NCI-H226 (cell line): ENCODE data around the gene SEC16B.

Experiments
- DNase-seq: peaks from one replicate; pipeline ENCODE4 v3.0.0-alpha.2; 2015

Gene SEC16B

GRCh38 chr1:177969825-177970371 lies at the start of gene SEC16B:
TSS of gene SEC16B (minus strand) at chr1:177970058. CDS start at chr1:177967981, 2,077 bp downstream.
- no peak for DNase-seq

- peak; percentile 8 for DNase-seq
These were observed 49.8 kb upstream of the SEC16B start for GRCh38 chr1:178019622-178020021.

GRCh38 chr1:178019208-178019607 lies 49.4 kb upstream of the SEC16B start:
- no peak for DNase-seq

GRCh38 chr1:178017517-178017916 lies 47.7 kb upstream of the SEC16B start:
- DNase-seq = no peak

GRCh38 chr1:178011864-178012503 lies 42.1 kb upstream of the SEC16B start:
- no peak for DNase-seq

GRCh38 chr1:178011465-178011828 lies 41.6 kb upstream of the SEC16B start:
- DNase-seq = peak; percentile 37

- no peak for DNase-seq
These were observed 41.0 kb upstream of the SEC16B start for GRCh38 chr1:178010674-178011464.

GRCh38 chr1:178006043-178006442 lies 36.2 kb upstream of the SEC16B start:
- no peak for DNase-seq

- no peak for DNase-seq
These were observed 35.6 kb upstream of the SEC16B start for GRCh38 chr1:178005450-178005849.

GRCh38 chr1:178004926-178005391 lies 35.1 kb upstream of the SEC16B start:
- DNase-seq = no peak

GRCh38 chr1:177998696-177999631 lies 29.1 kb upstream of the SEC16B start:
- DNase-seq = no peak

GRCh38 chr1:177996957-177997356 lies 27.1 kb upstream of the SEC16B start:
- no peak for DNase-seq

GRCh38 chr1:177995369-177995768 lies 25.5 kb upstream of the SEC16B start:
- no peak for DNase-seq

GRCh38 chr1:177986281-177986680 lies 16.4 kb upstream of the SEC16B start:
- DNase-seq = peak; percentile 7

- DNase-seq = no peak
These were observed 14.9 kb upstream of the SEC16B start for GRCh38 chr1:177984761-177985160.

GRCh38 chr1:177984136-177984525 lies 14.3 kb upstream of the SEC16B start:
- DNase-seq = peak; percentile 12

- no peak for DNase-seq
These were observed 13.8 kb upstream of the SEC16B start for GRCh38 chr1:177983482-177984135.

GRCh38 chr1:177983077-177983476 lies 13.2 kb upstream of the SEC16B start:
- DNase-seq = no peak

GRCh38 chr1:177981200-177981599 lies 11.3 kb upstream of the SEC16B start:
- DNase-seq = no peak

GRCh38 chr1:177979272-177979671 lies 9.4 kb upstream of the SEC16B start:
- no peak for DNase-seq

- no peak for DNase-seq
These were observed 8.7 kb upstream of the SEC16B start for GRCh38 chr1:177978530-177978929.

- DNase-seq = no peak
These were observed 7.3 kb upstream of the SEC16B start for GRCh38 chr1:177977141-177977540.
